ENCODE results near the gene TRIM2. TPM values are rescaled to one million over a fixed set of nuclear protein-coding genes. Genes with fewer than 3 reads are reported as not detected.

Gene TRIM2
- total and polyA plus RNA-seq, 2 of the 8 experiments (the other 6 are each of a cell fraction or from before 2014, with no cell fraction given), result 34.0 to 59.8 TPM

DNA sequence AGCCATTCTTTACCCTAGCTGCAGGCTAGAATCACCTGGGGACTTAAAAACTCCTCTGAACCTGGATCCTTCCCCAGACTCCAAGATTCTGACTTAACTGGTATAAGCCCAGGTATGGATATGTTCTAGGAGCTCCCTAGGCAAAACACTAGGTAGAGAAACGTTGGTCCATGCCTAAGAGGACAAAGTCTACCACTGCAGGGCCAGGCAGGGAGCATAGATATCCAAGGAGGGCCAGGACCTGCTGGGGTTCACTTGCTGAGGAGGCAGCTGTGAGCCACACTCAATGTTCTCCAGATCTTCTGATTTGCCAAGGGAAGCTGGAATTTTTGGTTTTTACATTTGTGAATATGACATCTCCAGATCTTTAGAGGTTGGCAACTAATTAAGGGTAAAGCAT is 48.6 kb upstream of the TRIM2 start (continued):
- TF ChIP-seq, protein P1, sequence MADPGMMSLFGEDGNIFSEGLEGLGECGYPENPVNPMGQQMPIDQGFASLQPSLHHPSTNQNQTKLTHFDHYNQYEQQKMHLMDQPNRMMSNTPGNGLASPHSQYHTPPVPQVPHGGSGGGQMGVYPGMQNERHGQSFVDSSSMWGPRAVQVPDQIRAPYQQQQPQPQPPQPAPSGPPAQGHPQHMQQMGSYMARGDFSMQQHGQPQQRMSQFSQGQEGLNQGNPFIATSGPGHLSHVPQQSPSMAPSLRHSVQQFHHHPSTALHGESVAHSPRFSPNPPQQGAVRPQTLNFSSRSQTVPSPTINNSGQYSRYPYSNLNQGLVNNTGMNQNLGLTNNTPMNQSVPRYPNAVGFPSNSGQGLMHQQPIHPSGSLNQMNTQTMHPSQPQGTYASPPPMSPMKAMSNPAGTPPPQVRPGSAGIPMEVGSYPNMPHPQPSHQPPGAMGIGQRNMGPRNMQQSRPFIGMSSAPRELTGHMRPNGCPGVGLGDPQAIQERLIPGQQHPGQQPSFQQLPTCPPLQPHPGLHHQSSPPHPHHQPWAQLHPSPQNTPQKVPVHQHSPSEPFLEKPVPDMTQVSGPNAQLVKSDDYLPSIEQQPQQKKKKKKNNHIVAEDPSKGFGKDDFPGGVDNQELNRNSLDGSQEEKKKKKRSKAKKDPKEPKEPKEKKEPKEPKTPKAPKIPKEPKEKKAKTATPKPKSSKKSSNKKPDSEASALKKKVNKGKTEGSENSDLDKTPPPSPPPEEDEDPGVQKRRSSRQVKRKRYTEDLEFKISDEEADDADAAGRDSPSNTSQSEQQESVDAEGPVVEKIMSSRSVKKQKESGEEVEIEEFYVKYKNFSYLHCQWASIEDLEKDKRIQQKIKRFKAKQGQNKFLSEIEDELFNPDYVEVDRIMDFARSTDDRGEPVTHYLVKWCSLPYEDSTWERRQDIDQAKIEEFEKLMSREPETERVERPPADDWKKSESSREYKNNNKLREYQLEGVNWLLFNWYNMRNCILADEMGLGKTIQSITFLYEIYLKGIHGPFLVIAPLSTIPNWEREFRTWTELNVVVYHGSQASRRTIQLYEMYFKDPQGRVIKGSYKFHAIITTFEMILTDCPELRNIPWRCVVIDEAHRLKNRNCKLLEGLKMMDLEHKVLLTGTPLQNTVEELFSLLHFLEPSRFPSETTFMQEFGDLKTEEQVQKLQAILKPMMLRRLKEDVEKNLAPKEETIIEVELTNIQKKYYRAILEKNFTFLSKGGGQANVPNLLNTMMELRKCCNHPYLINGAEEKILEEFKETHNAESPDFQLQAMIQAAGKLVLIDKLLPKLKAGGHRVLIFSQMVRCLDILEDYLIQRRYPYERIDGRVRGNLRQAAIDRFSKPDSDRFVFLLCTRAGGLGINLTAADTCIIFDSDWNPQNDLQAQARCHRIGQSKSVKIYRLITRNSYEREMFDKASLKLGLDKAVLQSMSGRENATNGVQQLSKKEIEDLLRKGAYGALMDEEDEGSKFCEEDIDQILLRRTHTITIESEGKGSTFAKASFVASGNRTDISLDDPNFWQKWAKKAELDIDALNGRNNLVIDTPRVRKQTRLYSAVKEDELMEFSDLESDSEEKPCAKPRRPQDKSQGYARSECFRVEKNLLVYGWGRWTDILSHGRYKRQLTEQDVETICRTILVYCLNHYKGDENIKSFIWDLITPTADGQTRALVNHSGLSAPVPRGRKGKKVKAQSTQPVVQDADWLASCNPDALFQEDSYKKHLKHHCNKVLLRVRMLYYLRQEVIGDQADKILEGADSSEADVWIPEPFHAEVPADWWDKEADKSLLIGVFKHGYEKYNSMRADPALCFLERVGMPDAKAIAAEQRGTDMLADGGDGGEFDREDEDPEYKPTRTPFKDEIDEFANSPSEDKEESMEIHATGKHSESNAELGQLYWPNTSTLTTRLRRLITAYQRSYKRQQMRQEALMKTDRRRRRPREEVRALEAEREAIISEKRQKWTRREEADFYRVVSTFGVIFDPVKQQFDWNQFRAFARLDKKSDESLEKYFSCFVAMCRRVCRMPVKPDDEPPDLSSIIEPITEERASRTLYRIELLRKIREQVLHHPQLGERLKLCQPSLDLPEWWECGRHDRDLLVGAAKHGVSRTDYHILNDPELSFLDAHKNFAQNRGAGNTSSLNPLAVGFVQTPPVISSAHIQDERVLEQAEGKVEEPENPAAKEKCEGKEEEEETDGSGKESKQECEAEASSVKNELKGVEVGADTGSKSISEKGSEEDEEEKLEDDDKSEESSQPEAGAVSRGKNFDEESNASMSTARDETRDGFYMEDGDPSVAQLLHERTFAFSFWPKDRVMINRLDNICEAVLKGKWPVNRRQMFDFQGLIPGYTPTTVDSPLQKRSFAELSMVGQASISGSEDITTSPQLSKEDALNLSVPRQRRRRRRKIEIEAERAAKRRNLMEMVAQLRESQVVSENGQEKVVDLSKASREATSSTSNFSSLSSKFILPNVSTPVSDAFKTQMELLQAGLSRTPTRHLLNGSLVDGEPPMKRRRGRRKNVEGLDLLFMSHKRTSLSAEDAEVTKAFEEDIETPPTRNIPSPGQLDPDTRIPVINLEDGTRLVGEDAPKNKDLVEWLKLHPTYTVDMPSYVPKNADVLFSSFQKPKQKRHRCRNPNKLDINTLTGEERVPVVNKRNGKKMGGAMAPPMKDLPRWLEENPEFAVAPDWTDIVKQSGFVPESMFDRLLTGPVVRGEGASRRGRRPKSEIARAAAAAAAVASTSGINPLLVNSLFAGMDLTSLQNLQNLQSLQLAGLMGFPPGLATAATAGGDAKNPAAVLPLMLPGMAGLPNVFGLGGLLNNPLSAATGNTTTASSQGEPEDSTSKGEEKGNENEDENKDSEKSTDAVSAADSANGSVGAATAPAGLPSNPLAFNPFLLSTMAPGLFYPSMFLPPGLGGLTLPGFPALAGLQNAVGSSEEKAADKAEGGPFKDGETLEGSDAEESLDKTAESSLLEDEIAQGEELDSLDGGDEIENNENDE (IDR thresholded peaks at IDR 0.05; ENCODE audit: insufficient replicate concordance, low read length), result no peak
- TF ChIP-seq RFX5 (IDR thresholded peaks at IDR 0.05; ENCODE audit: borderline replicate concordance, low read depth, low read length) (no peak), E2F6 (IDR thresholded peaks at IDR 0.05) (no peak), TCF12 (IDR thresholded peaks at IDR 0.05; ENCODE audit: low read depth, low read length) (no peak), RNF2 (IDR thresholded peaks at IDR 0.05; ENCODE audit: borderline replicate concordance, low read depth, low read length, missing control alignments, poor library complexity, severe bottlenecking) (no peak), RAD21 (IDR thresholded peaks at IDR 0.05 in 1 of 2, conservative IDR thresholded peaks at IDR 0.05 in 1 of 2; ENCODE audit: low read depth in 2 of 2, low read length in 2 of 2) (no peak), SIN3A (conservative IDR thresholded peaks at IDR 0.05 in 1 of 2, IDR thresholded peaks at IDR 0.05 in 1 of 2; ENCODE audit: low read depth in 1 of 2, low read length in 2 of 2) (no peak)
- TF ChIP-seq, protein P2, sequence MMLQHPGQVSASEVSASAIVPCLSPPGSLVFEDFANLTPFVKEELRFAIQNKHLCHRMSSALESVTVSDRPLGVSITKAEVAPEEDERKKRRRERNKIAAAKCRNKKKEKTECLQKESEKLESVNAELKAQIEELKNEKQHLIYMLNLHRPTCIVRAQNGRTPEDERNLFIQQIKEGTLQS (IDR thresholded peaks at IDR 0.05; ENCODE audit: insufficient read depth, low read depth, low read length), result no peak
